Nephron progenitor cell (in vitro differentiated cells): ENCODE measurements around the gene IL25.
A peak's percentile ranks its signal among the peaks of the same experiment; 100 is the strongest.
"Not testable (repeated sequence)": the region's sequence is repeated elsewhere in the genome, so short reads cannot be mapped to it uniquely, and the experiment has no call there.

Experiments used
- DNase-seq: peaks from one replicate; pipeline ENCODE4 v3.0.0; 2021
- H3K27ac Mint-ChIP-seq: 2 replicates; pipeline ENCODE4 v1.8.0; 2021; ENCODE audit warnings: mild to moderate bottlenecking, moderate library complexity, mixed read lengths
- H3K27me3 Mint-ChIP-seq: 2 replicates; pipeline ENCODE4 v1.8.0; 2021; ENCODE audit warnings: mild to moderate bottlenecking, low read depth, mixed read lengths; ENCODE audit not compliant: poor library complexity
- H3K36me3 Mint-ChIP-seq: 2 replicates; pipeline ENCODE4 v1.8.0; 2021; ENCODE audit warnings: low read depth, mixed read lengths
- H3K4me1 Mint-ChIP-seq: 2 replicates; pipeline ENCODE4 v1.8.0; 2021; ENCODE audit warnings: mixed read lengths
- H3K4me3 Mint-ChIP-seq: 2 replicates; pipeline ENCODE4 v1.8.0; 2021; ENCODE audit warnings: mild to moderate bottlenecking, moderate library complexity, mixed read lengths
- H3K9me3 Mint-ChIP-seq: 2 replicates; pipeline ENCODE4 v1.8.0; 2021; ENCODE audit warnings: mild to moderate bottlenecking, moderate library complexity, mixed read lengths
- TF ChIP-seq, protein P1 (sequence below): fragments of 200-600 bp; sonication (generic); IDR thresholded peaks from 2 replicates; pipeline ENCODE4 v1.5.0; 2021; ENCODE audit warnings: antibody characterized with exemption

IL25 gene

DNA sequence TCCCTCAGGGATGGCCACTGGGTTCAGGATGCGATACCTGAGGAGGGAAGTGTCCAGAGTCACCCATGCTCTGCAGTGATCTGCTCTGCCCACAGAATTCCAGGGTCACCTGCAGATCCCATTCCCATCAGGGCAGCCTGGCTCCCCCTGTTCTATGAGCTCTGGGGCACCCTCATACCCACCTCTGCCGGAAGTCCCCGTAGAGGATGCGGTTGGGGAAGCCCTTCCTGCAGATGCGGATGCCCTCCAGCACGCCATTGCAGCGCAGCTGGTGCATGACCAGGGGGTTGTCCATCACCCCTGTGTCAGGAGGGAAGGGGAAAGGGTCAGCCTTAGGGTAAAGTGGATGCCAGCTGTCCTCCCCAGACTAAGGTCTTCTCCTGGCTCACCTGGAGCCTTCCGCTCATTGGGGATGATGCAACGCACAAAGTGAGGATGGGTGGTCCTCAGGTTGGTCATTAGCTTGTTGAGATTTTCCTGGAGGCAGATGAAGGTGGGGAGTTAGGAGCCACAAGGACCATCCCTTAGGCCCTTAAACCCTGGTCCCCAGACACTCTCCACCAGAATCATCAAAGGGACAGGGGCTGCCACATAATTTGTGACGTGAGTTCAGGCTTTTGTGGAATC, 24.3 kb downstream of the IL25 start:
- H3K9me3 Mint-ChIP-seq: no peaks in the 10 kb centered on the region
- H3K27me3 Mint-ChIP-seq: peaks cover 16% of the 10 kb centered on the region
- DNase-seq: no peak
- H3K27ac Mint-ChIP-seq: no peak overlapping the region
- TF ChIP-seq, protein P1, sequence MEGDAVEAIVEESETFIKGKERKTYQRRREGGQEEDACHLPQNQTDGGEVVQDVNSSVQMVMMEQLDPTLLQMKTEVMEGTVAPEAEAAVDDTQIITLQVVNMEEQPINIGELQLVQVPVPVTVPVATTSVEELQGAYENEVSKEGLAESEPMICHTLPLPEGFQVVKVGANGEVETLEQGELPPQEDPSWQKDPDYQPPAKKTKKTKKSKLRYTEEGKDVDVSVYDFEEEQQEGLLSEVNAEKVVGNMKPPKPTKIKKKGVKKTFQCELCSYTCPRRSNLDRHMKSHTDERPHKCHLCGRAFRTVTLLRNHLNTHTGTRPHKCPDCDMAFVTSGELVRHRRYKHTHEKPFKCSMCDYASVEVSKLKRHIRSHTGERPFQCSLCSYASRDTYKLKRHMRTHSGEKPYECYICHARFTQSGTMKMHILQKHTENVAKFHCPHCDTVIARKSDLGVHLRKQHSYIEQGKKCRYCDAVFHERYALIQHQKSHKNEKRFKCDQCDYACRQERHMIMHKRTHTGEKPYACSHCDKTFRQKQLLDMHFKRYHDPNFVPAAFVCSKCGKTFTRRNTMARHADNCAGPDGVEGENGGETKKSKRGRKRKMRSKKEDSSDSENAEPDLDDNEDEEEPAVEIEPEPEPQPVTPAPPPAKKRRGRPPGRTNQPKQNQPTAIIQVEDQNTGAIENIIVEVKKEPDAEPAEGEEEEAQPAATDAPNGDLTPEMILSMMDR: no peak
- H3K4me3 Mint-ChIP-seq: no peak overlapping the region
- H3K36me3 Mint-ChIP-seq: no peaks in the 10 kb centered on the region
- peaks cover 26% of the 10 kb centered on the region for H3K4me1 Mint-ChIP-seq

DNA sequence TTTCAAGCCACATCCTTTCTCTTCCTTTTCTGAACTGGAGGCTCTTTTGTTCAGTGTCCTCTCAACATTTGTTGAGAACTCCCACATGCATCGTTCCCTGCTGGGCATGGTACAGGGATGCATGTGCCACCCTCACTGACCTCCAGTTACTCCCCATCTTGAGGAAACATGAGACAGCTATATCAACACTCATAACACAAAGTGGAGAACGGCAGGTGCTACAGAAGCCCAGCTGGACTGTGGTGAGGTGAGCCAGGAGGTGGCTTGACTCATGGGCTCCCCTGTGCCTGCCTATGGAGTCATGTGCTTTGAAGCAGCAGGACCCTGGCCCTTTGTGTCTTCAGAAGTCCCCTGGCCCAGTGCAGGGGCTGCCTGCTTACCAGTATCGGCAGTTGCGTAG, 25.7 kb downstream of the IL25 start:
- Mint-ChIP-seq H3K4me1 (peaks cover 32% of the 10 kb centered on the region), H3K4me3 (no peak overlapping the region), H3K9me3 (no peaks in the 10 kb centered on the region), H3K27me3 (peaks cover 20% of the 10 kb centered on the region), H3K36me3 (no peaks in the 10 kb centered on the region), H3K27ac (peak overlapping the region; percentile 17)
- TF ChIP-seq, protein P1: no peak
- no peak for DNase-seq

DNA sequence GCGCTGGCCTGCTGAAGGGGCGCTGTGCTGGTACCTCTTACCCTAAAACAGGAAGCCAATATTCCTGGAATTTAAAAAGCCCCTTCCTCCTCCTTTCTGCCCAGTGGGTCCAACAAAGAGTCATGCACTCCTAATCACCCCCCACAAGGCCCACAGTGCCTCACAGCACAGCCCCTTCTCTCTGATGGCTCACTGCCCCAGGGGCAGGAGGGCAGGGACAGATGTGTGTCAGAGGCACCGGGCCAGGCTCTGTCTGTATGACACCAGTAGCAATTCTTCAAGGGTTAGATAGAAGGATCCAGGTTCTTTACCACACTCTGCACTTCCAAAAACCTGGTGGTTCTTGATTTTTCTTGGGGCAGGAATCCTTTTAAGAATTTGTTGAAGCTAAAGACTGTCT, 26.5 kb downstream of the IL25 start:
- no peak for DNase-seq
- Mint-ChIP-seq H3K4me3 (no peak overlapping the region), H3K27ac (no peak overlapping the region), H3K9me3 (no peaks in the 10 kb centered on the region), H3K27me3 (peaks cover 25% of the 10 kb centered on the region), H3K4me1 (peaks cover 35% of the 10 kb centered on the region), H3K36me3 (no peaks in the 10 kb centered on the region)
- TF ChIP-seq, protein P1: no peak

DNA sequence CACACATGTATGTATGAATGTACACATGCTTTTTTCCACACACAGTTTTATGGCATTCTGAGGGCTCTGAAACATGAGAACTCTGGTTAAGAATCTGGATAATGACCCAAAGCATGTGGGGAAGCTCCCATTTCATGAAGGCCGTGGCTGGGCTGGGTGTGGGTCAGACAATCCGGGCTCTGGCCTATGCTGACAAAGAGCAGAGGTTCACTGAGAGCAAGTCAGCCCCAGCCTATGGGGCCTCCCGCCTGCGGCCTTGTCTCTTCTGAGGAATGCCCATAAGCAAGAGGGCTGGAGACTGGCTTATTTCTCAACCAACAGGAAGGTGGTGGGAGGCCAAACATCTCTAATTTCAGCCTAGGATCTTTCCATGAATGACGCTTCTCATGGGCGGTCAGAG, 27.0 kb downstream of the IL25 start:
- DNase-seq: no peak
- H3K27me3 Mint-ChIP-seq: peaks cover 26% of the 10 kb centered on the region

DNA sequence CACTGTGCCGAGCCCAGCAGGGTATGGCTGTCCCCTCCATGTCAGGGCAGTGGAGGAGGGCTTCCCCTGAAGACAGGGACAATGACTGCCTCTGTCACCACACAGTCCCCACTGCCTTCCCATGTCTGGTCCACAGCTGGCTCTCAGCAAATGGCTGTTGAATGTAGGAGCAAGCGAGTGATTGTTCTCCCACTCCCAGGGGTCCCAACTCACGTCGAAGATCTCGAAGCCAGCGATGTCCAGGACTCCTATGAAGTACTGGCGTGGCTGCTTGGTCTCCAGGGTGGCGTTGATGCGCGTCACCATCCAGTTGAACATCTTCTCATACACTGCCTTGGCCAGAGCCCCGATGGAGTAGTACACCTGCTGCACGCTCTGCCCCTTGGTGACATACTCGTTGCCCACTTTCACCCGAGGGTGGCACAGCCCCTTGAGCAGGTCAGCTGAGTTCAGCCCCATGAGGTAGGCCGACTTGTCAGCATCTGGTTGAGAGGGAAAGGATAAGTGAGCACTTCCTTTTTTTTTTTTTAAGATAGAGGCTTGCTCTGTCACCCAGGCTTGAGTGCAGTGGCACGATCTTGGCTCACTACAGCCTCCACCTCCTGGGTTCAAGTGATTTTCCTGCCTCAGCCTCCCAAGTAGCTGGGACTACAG, 28.0 kb downstream of the IL25 start:
- DNase-seq, H3K9me3 Mint-ChIP-seq, H3K4me3 Mint-ChIP-seq, H3K27ac Mint-ChIP-seq, H3K36me3 Mint-ChIP-seq: not testable (repeated sequence)
- Mint-ChIP-seq H3K27me3 (peaks cover 34% of the 10 kb centered on the region), H3K4me1 (peaks cover 35% of the 10 kb centered on the region)

More for the DNA sequence above, 27.0 kb downstream of the IL25 start:
- no peaks in the 10 kb centered on the region for H3K36me3 Mint-ChIP-seq
- TF ChIP-seq, protein P1: no peak
- no peak overlapping the region for H3K27ac Mint-ChIP-seq
- H3K9me3 Mint-ChIP-seq: no peaks in the 10 kb centered on the region
- no peak overlapping the region for H3K4me3 Mint-ChIP-seq
- H3K4me1 Mint-ChIP-seq: peaks cover 35% of the 10 kb centered on the region

DNA sequence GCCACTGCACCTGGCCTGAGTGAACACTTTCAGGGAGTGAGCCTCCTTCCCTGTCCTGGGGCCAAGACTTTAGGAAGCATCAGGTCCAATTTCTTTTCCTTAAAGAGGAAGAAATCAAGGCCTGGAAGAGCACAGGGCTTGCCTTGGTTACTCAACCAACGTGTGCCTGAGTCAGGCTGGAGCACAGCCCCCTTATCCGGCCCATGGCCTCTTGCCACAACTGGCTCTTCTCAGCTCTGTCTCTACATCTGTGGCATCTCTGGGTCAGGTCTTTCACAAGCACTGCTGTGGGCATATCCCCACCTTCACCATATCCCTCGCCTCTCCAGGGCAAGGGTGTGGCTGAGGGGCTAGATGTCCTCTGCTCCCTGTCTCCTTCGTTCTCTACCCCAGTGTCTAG, 28.7 kb downstream of the IL25 start:
- Mint-ChIP-seq H3K9me3 (no peaks in the 10 kb centered on the region), H3K27ac (peak overlapping the region; percentile 5), H3K36me3 (no peaks in the 10 kb centered on the region), H3K27me3 (peaks cover 40% of the 10 kb centered on the region), H3K4me1 (peaks cover 41% of the 10 kb centered on the region), H3K4me3 (no peak overlapping the region)
- no peak for DNase-seq
- TF ChIP-seq, protein P1: no peak
